ENCODE measurements around the gene HYAL2. TPM values are rescaled to one million over a fixed set of nuclear protein-coding genes. Genes with fewer than 3 reads are reported as not detected.

Gene HYAL2
- total RNA-seq, 1 experiment from 2014 or later: 30.1 TPM

DNA sequence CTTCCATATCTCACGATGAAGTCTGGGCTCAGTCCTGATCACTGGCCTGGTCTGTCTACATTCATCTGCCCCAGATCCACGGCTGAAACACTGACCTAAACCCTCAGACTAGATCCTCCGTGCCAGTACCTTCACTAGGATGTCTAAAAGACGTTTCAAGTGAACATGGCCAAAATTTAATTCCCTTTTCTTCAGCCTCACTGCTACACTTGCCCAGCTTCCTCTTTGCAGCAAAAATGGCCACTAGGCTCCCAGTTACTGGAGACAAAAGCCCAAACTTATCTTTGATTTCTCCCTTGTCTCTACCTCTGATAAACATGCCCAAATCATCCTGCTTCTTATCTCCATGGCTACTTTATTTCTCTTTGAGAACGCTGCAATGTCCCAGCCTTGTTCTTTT is 16.4 kb upstream of the HYAL2 start:
- TF ChIP-seq, protein P1, sequence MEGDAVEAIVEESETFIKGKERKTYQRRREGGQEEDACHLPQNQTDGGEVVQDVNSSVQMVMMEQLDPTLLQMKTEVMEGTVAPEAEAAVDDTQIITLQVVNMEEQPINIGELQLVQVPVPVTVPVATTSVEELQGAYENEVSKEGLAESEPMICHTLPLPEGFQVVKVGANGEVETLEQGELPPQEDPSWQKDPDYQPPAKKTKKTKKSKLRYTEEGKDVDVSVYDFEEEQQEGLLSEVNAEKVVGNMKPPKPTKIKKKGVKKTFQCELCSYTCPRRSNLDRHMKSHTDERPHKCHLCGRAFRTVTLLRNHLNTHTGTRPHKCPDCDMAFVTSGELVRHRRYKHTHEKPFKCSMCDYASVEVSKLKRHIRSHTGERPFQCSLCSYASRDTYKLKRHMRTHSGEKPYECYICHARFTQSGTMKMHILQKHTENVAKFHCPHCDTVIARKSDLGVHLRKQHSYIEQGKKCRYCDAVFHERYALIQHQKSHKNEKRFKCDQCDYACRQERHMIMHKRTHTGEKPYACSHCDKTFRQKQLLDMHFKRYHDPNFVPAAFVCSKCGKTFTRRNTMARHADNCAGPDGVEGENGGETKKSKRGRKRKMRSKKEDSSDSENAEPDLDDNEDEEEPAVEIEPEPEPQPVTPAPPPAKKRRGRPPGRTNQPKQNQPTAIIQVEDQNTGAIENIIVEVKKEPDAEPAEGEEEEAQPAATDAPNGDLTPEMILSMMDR (IDR thresholded peaks at IDR 0.05; ENCODE audit: insufficient read depth in 1 of 2, low read depth in 1 of 2, low read length in 1 of 2, severe bottlenecking in 1 of 2, unreplicated experiment in 1 of 2): no peak
- H3K4me3 Mint-ChIP-seq (ENCODE audit: unreplicated experiment): peak overlapping the region; percentile 94
- H3K4me1 ChIP-seq: peaks cover 16% of the 10 kb centered on the region
- H3K27me3 ChIP-seq (replicated peaks; ENCODE audit: control insufficient read depth, insufficient read depth, low read length): no peaks in the 10 kb centered on the region
- ChIA-PET POLR2A (interaction anchor here (0.6 kb wide), 1 partner anchor 11 kb away, joined by 4 read pairs; the partner anchor contains the start of gene TUSC2), CTCF (interaction anchor here (0.6 to 0.7 kb wide), 2 partner anchors 18 to 52 kb away, joined by 3 to 4 read pairs; no protein-coding TSS in a partner anchor)
- H3K27me3 Mint-ChIP-seq (ENCODE audit: insufficient read depth, unreplicated experiment): no peaks in the 10 kb centered on the region
- DNase-seq: no peak
- H3K9me3 Mint-ChIP-seq (ENCODE audit: unreplicated experiment): no peaks in the 10 kb centered on the region
- H3K36me3 Mint-ChIP-seq (ENCODE audit: insufficient read depth, unreplicated experiment): peaks cover 40% of the 10 kb centered on the region
- BruUV-seq (replicated peaks): no TSS peak
- H3K4me3 ChIP-seq (ENCODE audit: low read depth, low read length): no peak overlapping the region
- intact Hi-C loops (cut with micrococcal nuclease; ENCODE audit: unreplicated experiment): no loop called here
- H3K27ac Mint-ChIP-seq (ENCODE audit: unreplicated experiment): peak overlapping the region; percentile 95
- H3K9me3 ChIP-seq: no peaks in the 10 kb centered on the region
- peaks cover 11% of the 10 kb centered on the region for H3K4me1 Mint-ChIP-seq (ENCODE audit: low read depth, unreplicated experiment)
- 0 out of 2 replicates have a peak, but pooled peaks cover 3% of the 10 kb centered on the region for H3K36me3 ChIP-seq (ENCODE audit: control insufficient read depth, insufficient read depth, low read length)

DNA sequence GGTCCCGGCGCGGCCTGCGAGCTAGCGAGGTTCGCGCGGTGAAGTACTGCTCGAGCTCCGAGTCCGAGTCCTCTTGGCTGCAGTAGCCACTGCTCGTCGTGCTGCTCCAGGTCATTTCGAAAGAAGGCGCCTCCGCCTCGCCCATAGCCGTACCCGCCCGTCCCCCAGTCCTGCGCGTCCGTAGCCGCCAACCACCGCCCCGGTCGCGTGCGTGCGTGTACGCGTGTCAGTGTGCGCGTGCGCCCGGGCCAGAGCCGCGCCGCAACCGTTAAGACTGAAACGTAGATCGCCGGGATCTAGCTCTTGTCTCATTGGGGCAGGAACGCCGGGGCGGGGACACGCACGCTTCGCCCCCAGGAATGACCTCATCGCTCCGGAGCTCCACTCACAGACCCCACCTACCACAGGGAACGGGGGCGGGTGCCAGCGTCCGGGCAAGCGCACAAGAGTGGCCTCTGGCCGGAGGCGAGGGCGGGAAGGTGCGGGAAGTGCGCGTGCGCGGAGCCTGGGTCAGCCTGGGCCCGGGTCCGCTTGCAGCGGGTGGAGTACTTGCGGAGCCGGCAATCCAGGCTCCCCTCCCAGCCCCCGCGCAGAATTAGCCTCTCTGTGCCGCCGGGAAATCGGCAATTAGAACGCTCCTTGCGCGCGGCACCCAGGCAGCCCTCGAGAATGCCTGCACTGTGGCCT is 14.8 kb upstream of the HYAL2 start:
- 0 out of 2 replicates have a peak, but pooled peaks cover 3% of the 10 kb centered on the region for H3K36me3 ChIP-seq (ENCODE audit: control insufficient read depth, insufficient read depth, low read length)
- intact Hi-C loops (cut with micrococcal nuclease; ENCODE audit: unreplicated experiment): loop anchor here (1.0 kb wide), 1 partner anchor 9 kb away; the partner anchor contains the start of gene TUSC2
- Mint-ChIP-seq H3K4me1 (ENCODE audit: low read depth, unreplicated experiment) (peaks cover 11% of the 10 kb centered on the region), H3K27me3 (ENCODE audit: insufficient read depth, unreplicated experiment) (no peaks in the 10 kb centered on the region), H3K9me3 (ENCODE audit: unreplicated experiment) (no peaks in the 10 kb centered on the region), H3K4me3 (ENCODE audit: unreplicated experiment) (peak overlapping the region; percentile 94), H3K27ac (ENCODE audit: unreplicated experiment) (peak overlapping the region; percentile 95), H3K36me3 (ENCODE audit: insufficient read depth, unreplicated experiment) (peaks cover 50% of the 10 kb centered on the region)
- POLR2A ChIA-PET: interaction anchor here (0.6 to 2.7 kb wide), 23 partner anchors 8 to 1377 kb away, joined by 3 to 57 read pairs (median 4); partner anchors contain the start of genes C3orf18, CISH, CYB561D2 and GNAI2
- H3K4me1 ChIP-seq: peaks cover 16% of the 10 kb centered on the region
- CTCF ChIA-PET: interaction anchor here (0.6 to 2.4 kb wide), 17 partner anchors 8 to 205 kb away, joined by 3 to 27 read pairs (median 4); partner anchors contain the start of genes CYB561D2, GNAI2, HYAL1 and HYAL3
- DNase-seq: peak; percentile 99
- H3K9me3 ChIP-seq: no peaks in the 10 kb centered on the region
- no TSS peak for BruUV-seq (replicated peaks)
- no peaks in the 10 kb centered on the region for H3K27me3 ChIP-seq (replicated peaks; ENCODE audit: control insufficient read depth, insufficient read depth, low read length)
- H3K4me3 ChIP-seq (ENCODE audit: low read depth, low read length): peak overlapping the region; percentile 63
- TF ChIP-seq, protein P1 (IDR thresholded peaks at IDR 0.05; ENCODE audit: insufficient read depth in 1 of 2, low read depth in 1 of 2, low read length in 1 of 2, severe bottlenecking in 1 of 2, unreplicated experiment in 1 of 2): no peak

DNA sequence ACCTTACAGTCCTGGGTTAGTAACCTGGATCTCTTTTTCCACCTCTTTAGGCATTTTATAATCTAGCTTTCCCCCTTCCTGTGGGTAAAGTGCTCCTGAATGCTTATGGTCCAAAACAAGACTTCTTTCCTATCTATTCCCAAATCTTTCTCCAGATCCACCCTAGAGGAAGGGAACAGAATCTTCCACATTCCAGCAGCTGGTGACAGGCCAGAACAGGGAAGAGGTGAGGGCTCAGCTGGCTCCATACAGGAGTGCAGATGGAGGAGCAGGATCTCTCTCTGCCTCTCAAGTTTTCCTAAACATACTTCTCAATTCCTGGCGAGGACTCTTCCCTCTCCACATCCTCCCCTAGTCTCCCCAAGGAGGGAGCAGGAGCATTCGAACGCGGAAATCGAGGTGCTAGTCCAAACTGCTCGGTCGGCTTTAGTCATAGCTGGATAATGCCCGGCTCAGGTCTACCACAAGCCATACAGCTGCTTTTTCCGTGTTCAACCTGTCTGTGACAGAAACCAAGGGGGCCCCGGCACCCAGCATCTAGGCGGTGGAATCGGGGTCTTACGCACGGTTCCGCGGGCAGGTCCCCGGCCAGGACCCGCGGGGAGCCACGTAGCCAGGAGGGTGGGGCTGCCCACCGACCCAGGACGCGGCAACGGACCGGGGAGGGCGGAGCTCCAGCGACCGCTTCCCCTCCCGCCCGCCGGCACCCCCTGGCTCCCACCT is 14.1 kb upstream of the HYAL2 start:
- H3K27me3 Mint-ChIP-seq (ENCODE audit: insufficient read depth, unreplicated experiment): no peaks in the 10 kb centered on the region
- intact Hi-C loops (cut with micrococcal nuclease; ENCODE audit: unreplicated experiment): loop anchor here (1.0 kb wide), 1 partner anchor 8 kb away; the partner anchor contains the start of gene TUSC2
- POLR2A ChIA-PET: interaction anchor here (0.6 to 2.7 kb wide), 23 partner anchors 9 to 1376 kb away, joined by 3 to 57 read pairs (median 4); partner anchors contain the start of genes C3orf18, CISH, CYB561D2 and GNAI2
- Histone ChIP-seq H3K4me1 (peaks cover 16% of the 10 kb centered on the region), H3K4me3 (ENCODE audit: low read depth, low read length) (peak overlapping the region; percentile 63), H3K36me3 (ENCODE audit: control insufficient read depth, insufficient read depth, low read length) (0 out of 2 replicates have a peak, but pooled peaks cover 3% of the 10 kb centered on the region), H3K27me3 (replicated peaks; ENCODE audit: control insufficient read depth, insufficient read depth, low read length) (no peaks in the 10 kb centered on the region), H3K9me3 (no peaks in the 10 kb centered on the region)
- no peaks in the 10 kb centered on the region for H3K9me3 Mint-ChIP-seq (ENCODE audit: unreplicated experiment)
- BruUV-seq (replicated peaks): TSS peak; percentile 68
- TF ChIP-seq, protein P1 (IDR thresholded peaks at IDR 0.05; ENCODE audit: insufficient read depth in 1 of 2, low read depth in 1 of 2, low read length in 1 of 2, severe bottlenecking in 1 of 2, unreplicated experiment in 1 of 2): no peak
- peak overlapping the region; percentile 94 for H3K4me3 Mint-ChIP-seq (ENCODE audit: unreplicated experiment)
- CTCF ChIA-PET: interaction anchor here (0.6 to 2.4 kb wide), 16 partner anchors 8 to 206 kb away, joined by 3 to 27 read pairs (median 4); partner anchors contain the start of genes CYB561D2, GNAI2, HYAL1 and HYAL3
- H3K36me3 Mint-ChIP-seq (ENCODE audit: insufficient read depth, unreplicated experiment): peaks cover 57% of the 10 kb centered on the region
- H3K4me1 Mint-ChIP-seq (ENCODE audit: low read depth, unreplicated experiment): peaks cover 11% of the 10 kb centered on the region
- H3K27ac Mint-ChIP-seq (ENCODE audit: unreplicated experiment): peak overlapping the region; percentile 95
- DNase-seq: no peak

Data from Caco-2 (cell line).